OCI-LY7 (cell line): ENCODE data around the gene WDR86. TPM values are rescaled to one million over a fixed set of nuclear protein-coding genes. Genes with fewer than 3 reads are reported as not detected.

ENCODE experiments used
- BruUV-seq: library from RNA; stranded (reverse); fragments of 400-500 nt; replicated peaks from 2 replicates; lab custom pipeline; 2021; lab: Mats Ljungman, UMichigan
- CTCF ChIA-PET: fragments of 300-600 bp; sonication (Branson Sonifier 250); formaldehyde crosslinking; loops from one replicate; lab custom pipeline; 2022; ENCODE audit warnings: antibody characterized with exemption; ENCODE audit not compliant: unreplicated experiment; lab: Charles Lee
- POLR2A ChIA-PET: fragments of 300-600 bp; sonication (Branson Sonifier 250); formaldehyde crosslinking; loops from one replicate; lab custom pipeline; 2022; ENCODE audit warnings: antibody characterized with exemption; lab: Charles Lee
- DNase-seq: peaks from one replicate; pipeline ENCODE4 v3.0.0-alpha.2; 2015; ENCODE audit warnings: low spot score
- H2AFZ ChIP-seq: fragments of 200-600 bp; sonication (generic), shearing (Covaris generic); 2 replicates; pipeline ENCODE4 v1.6.1; 2014; ENCODE audit warnings: mild to moderate bottlenecking, antibody characterized with exemption, low read length, moderate library complexity
- H3K27ac ChIP-seq: fragments of 200-600 bp; sonication (generic); 2 replicates; pipeline ENCODE4 v1.5.1; 2014; ENCODE audit warnings: mixed run types, low read depth, mild to moderate bottlenecking, moderate library complexity, low read length, inconsistent platforms; ENCODE audit not compliant: poor library complexity, severe bottlenecking
- H3K36me3 ChIP-seq: fragments of 200-600 bp; sonication (generic); 2 replicates; pipeline ENCODE4 v1.6.1; 2014; ENCODE audit warnings: mild to moderate bottlenecking, antibody characterized with exemption, low read length, moderate library complexity, mixed read lengths; ENCODE audit not compliant: insufficient read depth
- H3K4me1 ChIP-seq: fragments of 200-600 bp; sonication (generic); 2 replicates; pipeline ENCODE4 v1.5.1; 2014; ENCODE audit warnings: mild to moderate bottlenecking, low read length; ENCODE audit not compliant: insufficient read depth, poor library complexity, severe bottlenecking
- H3K4me2 ChIP-seq: fragments of 200-600 bp; sonication (generic); 2 replicates; pipeline ENCODE4 v1.6.1; 2014; ENCODE audit warnings: mild to moderate bottlenecking, low read length
- H3K4me3 ChIP-seq: fragments of 200-600 bp; sonication (generic); 2 replicates; pipeline ENCODE4 v1.5.1; 2014; ENCODE audit warnings: mild to moderate bottlenecking, low read depth, low read length; ENCODE audit not compliant: poor library complexity, severe bottlenecking
- H3K79me2 ChIP-seq: fragments of 200-600 bp; sonication (generic); 2 replicates; pipeline ENCODE4 v1.6.1; 2016; ENCODE audit warnings: low read depth, mild to moderate bottlenecking, low read length, moderate library complexity, mixed read lengths; ENCODE audit not compliant: insufficient read depth
- H3K9me2 ChIP-seq: fragments of 200-600 bp; sonication (generic); 2 replicates; pipeline ENCODE4 v1.6.1; 2016; ENCODE audit warnings: mild to moderate bottlenecking, low read length, mixed read lengths; ENCODE audit not compliant: insufficient read depth
- H3K9me3 ChIP-seq: fragments of 200-600 bp; sonication (generic); 2 replicates; pipeline ENCODE4 v1.6.1; 2014; ENCODE audit warnings: mild to moderate bottlenecking, mixed run types, low read length, mixed read lengths
- H4K20me1 ChIP-seq: fragments of 200-600 bp; sonication (generic); 2 replicates; pipeline ENCODE4 v1.6.1; 2014; ENCODE audit warnings: mild to moderate bottlenecking, antibody characterized with exemption, low read length, moderate library complexity, mixed read lengths; ENCODE audit not compliant: insufficient read depth
- CTCF ChIP-seq: fragments of 200-600 bp; sonication (generic); conservative IDR thresholded peaks from 2 replicates; pipeline ENCODE4 v1.5.1; 2014; ENCODE audit warnings: mild to moderate bottlenecking, antibody characterized with exemption, low read length, moderate library complexity, mixed read lengths
- EZH2phosphoT487 ChIP-seq: fragments of 200-600 bp; sonication (generic); IDR thresholded peaks from 2 replicates; pipeline ENCODE4 v1.6.1; 2018; ENCODE audit warnings: low read depth, borderline replicate concordance, mild to moderate bottlenecking, mixed run types, antibody characterized with exemption, low read length, moderate library complexity, mixed read lengths
- intact Hi-C: fragments of 100-400 bp; cut with micrococcal nuclease; formaldehyde crosslinking; loops from one replicate; pipeline ENCODE4 v1.10.0; 2022; ENCODE audit not compliant: unreplicated experiment
- total RNA-seq, 2 experiments: library from RNA; depleted of rRNA in 1 of 2; stranded (reverse); fragments of >200 nt in 1 of 2; shearing (Covaris generic) in 1 of 2; gene quantifications; 2 replicates each; pipeline ENCODE4 v1.2.3, GENCODE V29; 2014 to 2022

WDR86 gene
- total RNA-seq, 2 experiments from 2014 or later = 0.44 to 0.51 TPM

GRCh38 chr7:151390598-151391357 is 19.1 kb downstream of the WDR86 start:
- Histone ChIP-seq H3K79me2 (no peaks in the 10 kb centered on the region), H3K36me3 (no peaks in the 10 kb centered on the region), H4K20me1 (no peaks in the 10 kb centered on the region), H3K4me1 (no peaks in the 10 kb centered on the region), H3K27ac (no peak overlapping the region), H3K9me2 (no peaks in the 10 kb centered on the region), H3K4me3 (no peak overlapping the region), H2AFZ (no peak overlapping the region), H3K9me3 (no peaks in the 10 kb centered on the region), H3K4me2 (no peak overlapping the region)
- intact Hi-C loops = no loop called here
- CTCF ChIA-PET = no interaction called here
- no peak for DNase-seq
- no peak for TF ChIP-seq EZH2phosphoT487
- TF ChIP-seq CTCF = no peak
- POLR2A ChIA-PET = interaction anchor here (1.1 kb wide), 1 partner anchor 11 kb away, joined by 3 read pairs; no protein-coding TSS in a partner anchor
- BruUV-seq = no TSS peak

- Histone ChIP-seq H3K4me1 (no peaks in the 10 kb centered on the region), H4K20me1 (no peaks in the 10 kb centered on the region), H3K79me2 (no peaks in the 10 kb centered on the region), H3K27ac (no peak overlapping the region), H3K4me3 (no peak overlapping the region), H3K4me2 (no peak overlapping the region), H3K36me3 (no peaks in the 10 kb centered on the region), H2AFZ (no peak overlapping the region), H3K9me3 (no peaks in the 10 kb centered on the region), H3K9me2 (no peaks in the 10 kb centered on the region)
- ChIA-PET CTCF (no interaction called here), POLR2A (interaction anchor here (1.1 kb wide), 1 partner anchor 10 kb away, joined by 3 read pairs; no protein-coding TSS in a partner anchor)
- intact Hi-C loops = no loop called here
- no peak for DNase-seq
- TF ChIP-seq EZH2phosphoT487 (no peak), CTCF (no peak)
- no TSS peak for BruUV-seq
Observed at GRCh38 chr7:151389768-151390597, 19.9 kb downstream of the WDR86 start.
